ENCODE data around the gene GLTP.

GLTP gene

DNA sequence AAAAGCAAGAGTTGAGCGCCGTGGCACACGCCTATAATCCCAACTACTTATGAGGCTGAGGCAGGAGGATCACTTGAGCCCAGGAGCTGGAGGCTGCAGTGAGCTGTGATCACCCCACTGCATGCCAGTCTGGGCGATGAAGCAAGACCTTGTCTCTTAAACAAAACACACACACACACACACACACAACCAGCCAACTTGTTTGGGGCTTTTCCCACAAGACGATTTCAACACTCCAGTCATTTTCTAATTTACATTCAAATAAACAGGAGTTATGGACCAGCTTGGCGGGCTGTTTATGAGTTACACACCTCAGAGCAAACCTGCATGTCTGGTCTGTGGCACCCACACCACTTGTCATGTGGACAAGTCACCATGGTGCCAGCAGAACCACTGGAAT, 6.7 kb downstream of the GLTP start:
- Histone ChIP-seq H3K36me3 (ENCODE audit: control insufficient read depth, low read length) (no peaks in the 10 kb centered on the region), H3K4me2 (ENCODE audit: low read length) (no peak overlapping the region), H3K9me3 (ENCODE audit: control insufficient read depth, insufficient read depth, low read length) (no peaks in the 10 kb centered on the region), H4K20me1 (ENCODE audit: control insufficient read depth, insufficient read depth, low read depth, low read length) (no peaks in the 10 kb centered on the region), H3K27me3 (ENCODE audit: control insufficient read depth, low read length) (no peaks in the 10 kb centered on the region), H3K4me3 (ENCODE audit: low read length) (no peak overlapping the region), H3K9me2 (replicated peaks; ENCODE audit: control insufficient read depth, low read length) (no peaks in the 10 kb centered on the region), H3K27ac (ENCODE audit: low read depth, low read length) (no peak overlapping the region), H3F3A (ENCODE audit: control insufficient read depth, insufficient read depth) (no peaks in the 10 kb centered on the region), H3K79me2 (ENCODE audit: control insufficient read depth, low read length) (peaks cover under 1% of the 10 kb centered on the region), H3K4me1 (ENCODE audit: control insufficient read depth, low read length) (peaks cover 37% of the 10 kb centered on the region)
- TF ChIP-seq, protein P1, sequence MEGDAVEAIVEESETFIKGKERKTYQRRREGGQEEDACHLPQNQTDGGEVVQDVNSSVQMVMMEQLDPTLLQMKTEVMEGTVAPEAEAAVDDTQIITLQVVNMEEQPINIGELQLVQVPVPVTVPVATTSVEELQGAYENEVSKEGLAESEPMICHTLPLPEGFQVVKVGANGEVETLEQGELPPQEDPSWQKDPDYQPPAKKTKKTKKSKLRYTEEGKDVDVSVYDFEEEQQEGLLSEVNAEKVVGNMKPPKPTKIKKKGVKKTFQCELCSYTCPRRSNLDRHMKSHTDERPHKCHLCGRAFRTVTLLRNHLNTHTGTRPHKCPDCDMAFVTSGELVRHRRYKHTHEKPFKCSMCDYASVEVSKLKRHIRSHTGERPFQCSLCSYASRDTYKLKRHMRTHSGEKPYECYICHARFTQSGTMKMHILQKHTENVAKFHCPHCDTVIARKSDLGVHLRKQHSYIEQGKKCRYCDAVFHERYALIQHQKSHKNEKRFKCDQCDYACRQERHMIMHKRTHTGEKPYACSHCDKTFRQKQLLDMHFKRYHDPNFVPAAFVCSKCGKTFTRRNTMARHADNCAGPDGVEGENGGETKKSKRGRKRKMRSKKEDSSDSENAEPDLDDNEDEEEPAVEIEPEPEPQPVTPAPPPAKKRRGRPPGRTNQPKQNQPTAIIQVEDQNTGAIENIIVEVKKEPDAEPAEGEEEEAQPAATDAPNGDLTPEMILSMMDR (IDR thresholded peaks at IDR 0.05; ENCODE audit: low read depth, low read length, poor library complexity, severe bottlenecking), result no peak
- no peak for TF ChIP-seq EZH2phosphoT487 (IDR thresholded peaks at IDR 0.05; ENCODE audit: borderline replicate concordance, low read length)

DNA sequence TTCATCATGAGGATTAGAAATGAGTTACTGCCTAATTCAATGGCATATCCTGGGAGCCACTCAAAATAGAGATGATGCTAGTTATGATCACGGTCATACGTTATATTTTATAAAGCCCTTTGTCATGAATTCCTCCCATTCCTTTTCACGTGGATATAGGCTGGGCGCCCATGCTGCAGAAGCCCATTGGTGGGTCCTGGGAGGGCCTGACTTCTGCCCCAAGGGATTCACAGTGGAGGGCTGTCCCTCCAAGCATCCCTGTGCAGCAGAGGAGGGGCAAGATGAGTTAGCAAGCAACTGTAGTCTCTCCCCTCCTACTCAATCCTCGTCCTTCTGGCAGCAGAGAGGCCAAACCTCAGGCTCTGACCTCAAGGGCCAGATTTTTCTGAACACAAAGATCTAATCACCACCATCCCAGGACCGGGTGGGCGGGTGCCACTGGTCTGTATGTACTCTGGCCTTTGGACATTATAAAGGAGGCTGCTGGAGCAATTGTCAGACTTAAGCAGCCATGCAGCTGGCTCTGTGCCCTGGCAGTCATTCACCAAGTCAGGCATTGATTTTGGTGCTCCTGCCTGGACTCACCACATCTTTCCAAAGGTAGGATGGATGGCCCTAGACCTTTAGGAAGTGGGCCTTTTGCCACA, 8.6 kb downstream of the GLTP start:
- Histone ChIP-seq H3K4me3 (ENCODE audit: low read length) (no peak overlapping the region), H3K9me3 (ENCODE audit: control insufficient read depth, insufficient read depth, low read length) (no peaks in the 10 kb centered on the region), H3K4me1 (ENCODE audit: control insufficient read depth, low read length) (peaks cover 31% of the 10 kb centered on the region), H4K20me1 (ENCODE audit: control insufficient read depth, insufficient read depth, low read depth, low read length) (no peaks in the 10 kb centered on the region), H3K9me2 (replicated peaks; ENCODE audit: control insufficient read depth, low read length) (no peaks in the 10 kb centered on the region), H3K27me3 (ENCODE audit: control insufficient read depth, low read length) (no peaks in the 10 kb centered on the region), H3K36me3 (ENCODE audit: control insufficient read depth, low read length) (no peaks in the 10 kb centered on the region), H3K4me2 (ENCODE audit: low read length) (no peak overlapping the region), H3K27ac (ENCODE audit: low read depth, low read length) (no peak overlapping the region), H3F3A (ENCODE audit: control insufficient read depth, insufficient read depth) (no peaks in the 10 kb centered on the region), H3K79me2 (ENCODE audit: control insufficient read depth, low read length) (no peaks in the 10 kb centered on the region; the same call in 1 of the 2 replicates)
- TF ChIP-seq EZH2phosphoT487 (IDR thresholded peaks at IDR 0.05; ENCODE audit: borderline replicate concordance, low read length), result no peak
- TF ChIP-seq, protein P1 (IDR thresholded peaks at IDR 0.05; ENCODE audit: low read depth, low read length, poor library complexity, severe bottlenecking), result no peak

DNA sequence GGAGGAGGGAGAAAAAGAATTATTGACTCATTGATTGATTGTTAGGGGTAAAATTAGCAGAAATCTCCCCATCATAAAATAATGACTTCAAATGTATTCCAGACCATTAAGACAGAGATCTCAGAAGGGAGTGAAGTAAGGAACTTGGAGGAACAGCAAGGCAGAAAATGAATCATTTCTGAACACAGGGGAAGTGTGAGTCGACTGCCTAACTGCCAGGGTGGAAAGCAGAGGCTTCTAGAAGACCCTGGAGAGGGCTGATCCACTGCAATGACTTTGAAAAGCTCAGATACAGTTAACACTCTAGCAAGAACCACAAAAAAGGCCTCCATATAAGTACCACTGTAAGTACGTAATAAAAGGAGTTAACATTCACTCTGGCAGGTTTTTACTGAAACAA, 9.7 kb downstream of the GLTP start:
- no peaks in the 10 kb centered on the region for H3K36me3 ChIP-seq (ENCODE audit: control insufficient read depth, low read length)
- no peaks in the 10 kb centered on the region for H4K20me1 ChIP-seq (ENCODE audit: control insufficient read depth, insufficient read depth, low read depth, low read length)
- no peak overlapping the region for H3K4me2 ChIP-seq (ENCODE audit: low read length)
- H3K4me3 ChIP-seq (ENCODE audit: low read length), result no peak overlapping the region
- H3K79me2 ChIP-seq (ENCODE audit: control insufficient read depth, low read length), result no peaks in the 10 kb centered on the region; the same call in 1 of the 2 replicates
- no peaks in the 10 kb centered on the region for H3K9me2 ChIP-seq (replicated peaks; ENCODE audit: control insufficient read depth, low read length)
- no peaks in the 10 kb centered on the region for H3F3A ChIP-seq (ENCODE audit: control insufficient read depth, insufficient read depth)
- H3K27ac ChIP-seq (ENCODE audit: low read depth, low read length), result no peak overlapping the region
- no peaks in the 10 kb centered on the region for H3K9me3 ChIP-seq (ENCODE audit: control insufficient read depth, insufficient read depth, low read length)
- TF ChIP-seq EZH2phosphoT487 (IDR thresholded peaks at IDR 0.05; ENCODE audit: borderline replicate concordance, low read length), result no peak
- TF ChIP-seq, protein P1 (IDR thresholded peaks at IDR 0.05; ENCODE audit: low read depth, low read length, poor library complexity, severe bottlenecking), result no peak
- peaks cover 20% of the 10 kb centered on the region for H3K4me1 ChIP-seq (ENCODE audit: control insufficient read depth, low read length)
- no peaks in the 10 kb centered on the region for H3K27me3 ChIP-seq (ENCODE audit: control insufficient read depth, low read length)
